Retinal pigment epithelial cell (primary cell): ENCODE measurements around the gene ZNF91.

ENCODE experiments used
- DNase-seq: peaks from one replicate; pipeline ENCODE4 v3.0.0-alpha.2; 2010; ENCODE audit warnings: low read depth
- H3K4me3 ChIP-seq: 2 replicates; pipeline ENCODE4 v1.5.1; 2011; ENCODE audit warnings: mild to moderate bottlenecking, low read length, control low read depth, moderate library complexity
- TF ChIP-seq, protein P1 (sequence below): conservative IDR thresholded peaks from 2 replicates; pipeline ENCODE4 v1.5.1; 2011; ENCODE audit warnings: low read depth, low read length, control low read depth, inconsistent platforms

The ZNF91 gene

DNA sequence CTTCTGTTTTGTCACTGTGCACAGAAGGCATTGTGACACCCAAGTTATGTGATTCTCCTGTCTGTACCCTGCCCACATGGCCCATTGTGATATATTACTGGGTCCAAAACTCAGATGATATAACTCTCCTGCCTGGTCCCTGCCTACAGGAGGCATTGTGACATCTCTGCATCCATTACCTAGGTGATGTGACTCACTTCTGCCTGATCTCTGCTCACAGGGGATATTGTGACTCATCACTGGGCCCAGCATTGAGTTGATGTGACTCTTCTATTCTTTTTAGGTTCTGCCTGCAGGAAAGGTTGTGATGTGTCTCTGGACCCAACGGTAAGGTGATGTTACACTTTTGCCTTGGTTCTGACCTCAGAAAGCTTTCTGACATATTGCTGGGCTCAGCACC lies 77.1 kb downstream of the ZNF91 start:
- TF ChIP-seq, protein P1, sequence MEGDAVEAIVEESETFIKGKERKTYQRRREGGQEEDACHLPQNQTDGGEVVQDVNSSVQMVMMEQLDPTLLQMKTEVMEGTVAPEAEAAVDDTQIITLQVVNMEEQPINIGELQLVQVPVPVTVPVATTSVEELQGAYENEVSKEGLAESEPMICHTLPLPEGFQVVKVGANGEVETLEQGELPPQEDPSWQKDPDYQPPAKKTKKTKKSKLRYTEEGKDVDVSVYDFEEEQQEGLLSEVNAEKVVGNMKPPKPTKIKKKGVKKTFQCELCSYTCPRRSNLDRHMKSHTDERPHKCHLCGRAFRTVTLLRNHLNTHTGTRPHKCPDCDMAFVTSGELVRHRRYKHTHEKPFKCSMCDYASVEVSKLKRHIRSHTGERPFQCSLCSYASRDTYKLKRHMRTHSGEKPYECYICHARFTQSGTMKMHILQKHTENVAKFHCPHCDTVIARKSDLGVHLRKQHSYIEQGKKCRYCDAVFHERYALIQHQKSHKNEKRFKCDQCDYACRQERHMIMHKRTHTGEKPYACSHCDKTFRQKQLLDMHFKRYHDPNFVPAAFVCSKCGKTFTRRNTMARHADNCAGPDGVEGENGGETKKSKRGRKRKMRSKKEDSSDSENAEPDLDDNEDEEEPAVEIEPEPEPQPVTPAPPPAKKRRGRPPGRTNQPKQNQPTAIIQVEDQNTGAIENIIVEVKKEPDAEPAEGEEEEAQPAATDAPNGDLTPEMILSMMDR, result no peak
- DNase-seq, result no peak
- no peak overlapping the region for H3K4me3 ChIP-seq

- no peak for DNase-seq
- TF ChIP-seq, protein P1, result no peak
These were observed 80.0 kb downstream of the ZNF91 start for GRCh38 chr19:23315286-23315685.

GRCh38 chr19:23314505-23315251 lies 80.6 kb downstream of the ZNF91 start:
- no peak overlapping the region for H3K4me3 ChIP-seq
- DNase-seq, result no peak
- TF ChIP-seq, protein P1, result no peak

More at GRCh38 chr19:23315286-23315685, 80.0 kb downstream of the ZNF91 start:
- H3K4me3 ChIP-seq, result no peak overlapping the region

DNA sequence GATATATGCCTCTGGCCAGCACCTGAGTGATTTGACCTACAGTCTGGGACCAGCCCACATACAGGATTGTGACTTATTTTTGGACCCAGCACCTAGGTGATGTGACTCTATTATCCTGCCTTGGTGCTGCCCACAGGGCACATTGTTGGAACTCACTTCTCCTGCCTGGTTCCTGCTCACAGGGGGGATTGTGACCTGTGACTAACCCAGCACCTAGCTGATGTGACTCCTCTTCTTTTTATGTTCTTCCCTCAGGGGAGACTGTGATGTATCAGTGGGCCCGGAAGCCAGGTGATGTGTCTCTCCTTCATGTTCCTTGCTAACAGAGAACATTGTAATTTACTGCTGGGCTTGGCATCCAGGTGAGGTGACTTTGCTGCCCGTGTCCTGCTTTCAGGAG lies 82.1 kb downstream of the ZNF91 start:
- TF ChIP-seq, protein P1, result no peak
- H3K4me3 ChIP-seq, result no peak overlapping the region
- no peak for DNase-seq

- H3K4me3 ChIP-seq, result no peak overlapping the region
- no peak for DNase-seq
- TF ChIP-seq, protein P1, result no peak
These were observed 82.8 kb downstream of the ZNF91 start for GRCh38 chr19:23312515-23312914.

DNA sequence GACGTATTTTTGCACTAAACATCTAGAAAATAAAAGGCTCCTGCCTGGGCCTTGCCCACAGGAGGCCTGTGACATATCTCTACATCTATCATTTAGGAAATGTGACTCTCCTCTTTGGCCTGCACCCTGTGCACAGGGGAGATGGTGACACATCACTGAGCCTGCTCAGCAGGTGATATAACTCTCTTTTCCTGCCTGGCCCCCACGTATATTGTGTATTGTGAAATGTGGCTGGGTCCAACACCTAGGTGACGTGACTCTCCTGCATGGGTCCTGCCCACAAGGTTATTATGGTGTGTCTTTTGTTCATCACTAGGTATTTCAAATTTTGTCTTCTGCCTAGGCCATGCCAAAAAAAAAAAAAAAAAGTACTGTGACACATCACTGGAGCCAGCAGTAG lies 83.7 kb downstream of the ZNF91 start:
- no peak overlapping the region for H3K4me3 ChIP-seq
- no peak for DNase-seq
- TF ChIP-seq, protein P1, result no peak

DNA sequence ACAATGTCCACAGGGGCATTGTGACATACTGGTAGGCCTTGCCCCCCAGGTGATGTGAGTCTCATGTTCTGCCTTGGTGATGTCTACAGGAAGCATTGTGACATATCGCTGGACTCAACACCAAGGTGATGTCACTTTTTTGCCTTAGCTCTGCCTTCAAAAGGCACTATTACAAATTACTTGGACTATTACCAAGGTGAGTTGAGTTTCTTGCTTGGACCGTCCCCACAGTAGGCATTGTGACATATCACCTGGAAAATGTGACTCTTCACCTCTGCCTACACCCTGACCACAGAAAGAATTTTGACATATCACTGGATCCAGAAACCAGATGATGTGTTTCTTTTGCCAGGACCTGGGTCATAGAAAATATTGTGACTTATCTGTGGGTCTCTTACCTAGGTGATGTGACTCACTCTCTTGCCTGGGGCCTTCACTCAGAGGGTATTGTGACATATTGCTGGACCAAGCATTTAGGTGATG lies 84.5 kb downstream of the ZNF91 start:
- H3K4me3 ChIP-seq, result no peak overlapping the region
- DNase-seq, result no peak
- TF ChIP-seq, protein P1, result no peak
